ENCODE measurements around the gene ZMYM4. TPM values are rescaled to one million over a fixed set of nuclear protein-coding genes. Genes with fewer than 3 reads are reported as not detected.

The ZMYM4 gene
- total and polyA plus RNA-seq, 10 of the 15 experiments (the other 5 are each of a cell fraction or from before 2014, with no cell fraction given) = 8.0 to 37.0 (median 28.1) TPM

- POLR2A ChIA-PET = interaction anchor here (0.7 kb wide), 1 partner anchor 212 kb away, joined by 3 read pairs; no protein-coding TSS in a partner anchor
- Histone ChIP-seq H3K79me2 (ENCODE audit: control insufficient read depth, insufficient read depth, low read length) (no peaks in the 10 kb centered on the region), H3K27ac (ENCODE audit: control insufficient read depth, insufficient read depth) (no peak overlapping the region), H3K4me3 (no peak overlapping the region), H4K20me1 (ENCODE audit: control insufficient read depth, insufficient read depth) (no peaks in the 10 kb centered on the region), H3K36me3 (ENCODE audit: control insufficient read depth in 2 of 2, insufficient read depth in 2 of 2, low read length in 1 of 2) (peaks cover 0 to 8% of the 10 kb centered on the region in 2 experiments; a peak in 2 of 4 replicates), H3K9ac (ENCODE audit: control insufficient read depth, insufficient read depth, low read length) (no peak overlapping the region), H2AFZ (ENCODE audit: control insufficient read depth, low read depth, low read length) (no peak overlapping the region), H3K9me3 (replicated peaks; ENCODE audit: control insufficient read depth, insufficient read depth, low read length) (no peaks in the 10 kb centered on the region), H3K4me2 (ENCODE audit: control insufficient read depth, insufficient read depth) (no peak overlapping the region), H3K27me3 (replicated peaks in 1 of 2; ENCODE audit: control insufficient read depth in 2 of 2, insufficient read depth in 2 of 2, low read length in 1 of 2) (no peaks in the 10 kb centered on the region), H3K4me1 (ENCODE audit: control insufficient read depth, insufficient read depth, low read length) (no peaks in the 10 kb centered on the region)
- RAD21 ChIA-PET (ENCODE audit: unreplicated experiment) = no interaction called here
- in situ Hi-C loops (cut with MboI) = no loop called here
- 65% methylated on average over 3 of the region's 4 CpGs for WGBS (ENCODE audit: insufficient coverage, insufficient replicate concordance, low lambda C conversion rate, missing lambda C conversion rate)
- TF ChIP-seq ZZZ3 (IDR thresholded peaks at IDR 0.05; ENCODE audit: control insufficient read depth, insufficient read length, low read depth) (no peak), GATAD2B (conservative IDR thresholded peaks at IDR 0.05; ENCODE audit: low read depth) (no peak), SUZ12 (IDR thresholded peaks at IDR 0.05; ENCODE audit: unreplicated experiment) (no peak), SIN3A (IDR thresholded peaks at IDR 0.05; ENCODE audit: low read depth, low read length) (no peak), SMC3 (IDR thresholded peaks at IDR 0.05; ENCODE audit: borderline replicate concordance, low read length) (no peak), IRF5 (IDR thresholded peaks at IDR 0.05; ENCODE audit: borderline replicate concordance) (no peak)
- TF ChIP-seq, protein P1, sequence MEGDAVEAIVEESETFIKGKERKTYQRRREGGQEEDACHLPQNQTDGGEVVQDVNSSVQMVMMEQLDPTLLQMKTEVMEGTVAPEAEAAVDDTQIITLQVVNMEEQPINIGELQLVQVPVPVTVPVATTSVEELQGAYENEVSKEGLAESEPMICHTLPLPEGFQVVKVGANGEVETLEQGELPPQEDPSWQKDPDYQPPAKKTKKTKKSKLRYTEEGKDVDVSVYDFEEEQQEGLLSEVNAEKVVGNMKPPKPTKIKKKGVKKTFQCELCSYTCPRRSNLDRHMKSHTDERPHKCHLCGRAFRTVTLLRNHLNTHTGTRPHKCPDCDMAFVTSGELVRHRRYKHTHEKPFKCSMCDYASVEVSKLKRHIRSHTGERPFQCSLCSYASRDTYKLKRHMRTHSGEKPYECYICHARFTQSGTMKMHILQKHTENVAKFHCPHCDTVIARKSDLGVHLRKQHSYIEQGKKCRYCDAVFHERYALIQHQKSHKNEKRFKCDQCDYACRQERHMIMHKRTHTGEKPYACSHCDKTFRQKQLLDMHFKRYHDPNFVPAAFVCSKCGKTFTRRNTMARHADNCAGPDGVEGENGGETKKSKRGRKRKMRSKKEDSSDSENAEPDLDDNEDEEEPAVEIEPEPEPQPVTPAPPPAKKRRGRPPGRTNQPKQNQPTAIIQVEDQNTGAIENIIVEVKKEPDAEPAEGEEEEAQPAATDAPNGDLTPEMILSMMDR (IDR thresholded peaks at IDR 0.05 in 2 of 3, conservative IDR thresholded peaks at IDR 0.05 in 1 of 3; ENCODE audit: control insufficient read depth in 2 of 3, extremely low read depth in 1 of 3, insufficient read depth in 1 of 3, low read depth in 3 of 3, low read length in 3 of 3) = no peak
- intact Hi-C loops (cut with micrococcal nuclease; ENCODE audit: unreplicated experiment) = no loop called here
- FAIRE-seq (no peak), ATAC-seq (no peak), DNase-seq (ENCODE audit: low read depth, low spot score) (no peak)
- no TSS peak for BruUV-seq (replicated peaks)
- SMC1A ChIA-PET (ENCODE audit: uncharacterized antibody, unreplicated experiment) = no interaction called here
- CTCF ChIA-PET = no interaction called here
Measured at GRCh38 chr1:35382107-35382506, 113.6 kb downstream of the ZMYM4 start.

Data from GM12878 (cell line).